GM19035 (cell line): ENCODE results near the gene C9orf78.
"Not testable (repeated sequence)": the region's sequence is repeated elsewhere in the genome, so short reads cannot be mapped to it uniquely, and the experiment has no call there.

Experiments
- ATAC-seq: cut with Tn5 transposase; IDR thresholded peaks from one replicate; pipeline ENCODE4 v1.9.1; 2021; ENCODE audit not compliant: unreplicated experiment

Gene C9orf78

DNA sequence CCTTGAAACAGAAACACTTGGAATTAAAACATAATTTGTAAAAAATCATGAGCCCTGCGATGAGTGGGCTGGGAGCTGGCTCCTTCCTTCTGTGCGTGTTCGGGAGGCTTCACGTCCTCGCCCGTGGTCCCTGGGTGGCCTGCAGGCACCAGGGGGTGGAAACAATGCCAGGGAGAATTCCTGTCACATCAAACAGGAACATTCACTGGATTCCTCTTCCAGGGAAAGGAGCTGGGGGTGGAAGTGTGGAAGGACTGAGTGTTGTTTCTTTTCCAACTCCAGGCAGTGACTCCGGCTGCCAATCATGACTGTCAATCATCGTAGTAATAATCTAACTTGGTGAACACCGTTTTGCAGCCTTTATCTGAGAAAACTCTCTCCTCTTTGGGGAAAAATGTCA is 21.4 kb downstream of the C9orf78 start:
- no peak for ATAC-seq

- no peak for ATAC-seq
These were observed 22.7 kb downstream of the C9orf78 start for GRCh38 chr9:129812385-129812784.

- ATAC-seq: no peak
These were observed 23.1 kb downstream of the C9orf78 start for GRCh38 chr9:129811967-129812363.

GRCh38 chr9:129810788-129811187 is 24.3 kb downstream of the C9orf78 start:
- ATAC-seq: no peak

GRCh38 chr9:129810116-129810515 is 25.0 kb downstream of the C9orf78 start:
- ATAC-seq: no peak

- ATAC-seq: no peak
These were observed 25.7 kb downstream of the C9orf78 start for GRCh38 chr9:129809346-129809745.

- no peak for ATAC-seq
These were observed 29.0 kb downstream of the C9orf78 start for GRCh38 chr9:129806061-129806460.

DNA sequence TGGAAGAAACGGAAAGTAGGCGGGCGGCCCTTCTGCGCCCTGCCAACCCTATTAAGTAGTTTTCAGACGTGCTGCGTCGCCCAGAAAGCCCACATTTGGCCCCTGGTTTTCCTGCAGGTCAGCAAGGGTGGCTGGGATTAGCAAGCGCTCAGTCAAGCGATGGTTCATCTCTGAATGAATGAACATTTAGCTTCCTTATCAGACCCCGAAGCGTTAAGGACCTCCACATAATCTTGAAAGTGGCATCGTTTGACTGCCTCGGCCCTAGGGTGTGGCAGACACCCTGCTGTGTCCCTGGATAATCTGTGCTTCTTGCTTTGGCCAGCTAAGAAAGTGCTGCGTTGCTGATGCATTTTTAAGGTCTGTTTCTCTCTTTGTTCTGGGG is 31.4 kb downstream of the C9orf78 start:
- no peak for ATAC-seq

DNA sequence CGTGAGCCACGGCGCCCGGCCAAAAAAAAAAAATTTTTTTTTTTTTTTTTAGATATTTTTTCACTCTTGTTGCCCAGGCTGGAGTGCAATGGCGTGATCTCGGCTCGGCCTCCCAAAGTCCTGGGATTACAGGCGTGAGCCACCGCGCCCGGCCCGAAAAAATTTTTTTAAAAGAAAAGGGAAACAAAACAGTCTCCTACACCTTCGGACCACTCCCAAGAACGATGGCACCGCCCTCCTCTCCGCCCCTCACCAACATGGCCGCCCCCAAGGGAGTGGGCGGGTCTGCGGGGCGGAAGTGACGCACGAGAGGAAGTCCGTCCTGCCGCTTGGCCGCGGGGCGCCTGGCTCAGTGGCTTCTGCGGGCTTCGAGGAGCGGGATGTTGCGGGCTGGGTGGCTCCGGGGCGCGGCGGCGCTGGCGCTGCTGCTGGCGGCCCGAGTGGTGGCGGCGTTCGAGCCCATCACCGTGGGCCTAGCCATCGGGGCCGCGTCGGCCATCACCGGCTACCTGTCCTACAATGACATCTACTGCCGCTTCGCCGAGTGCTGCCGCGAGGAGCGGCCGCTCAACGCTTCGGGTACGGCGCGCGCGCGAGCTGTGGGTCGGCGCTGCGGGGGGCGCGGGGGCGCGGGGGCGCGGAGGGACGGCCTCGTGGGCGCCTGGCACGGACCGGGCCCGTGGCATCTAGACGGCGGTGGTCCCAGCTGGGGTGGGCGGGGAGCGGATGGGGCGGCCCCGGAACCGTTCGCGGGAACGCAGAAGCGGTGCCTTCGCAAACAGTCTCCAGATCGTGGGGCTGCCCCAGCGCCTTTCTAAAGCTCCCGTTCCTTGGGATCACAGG is 32.0 kb downstream of the C9orf78 start, which contains the start of gene TOR1B:
Gene TOR1B (plus strand): TSS at position 352 of the 843 bp plus-strand sequence. CDS start 29 bp downstream, at position 381.
- ATAC-seq: peak; percentile 92

GRCh38 chr9:129801504-129801903 is 33.6 kb downstream of the C9orf78 start:
- no peak for ATAC-seq

- no peak for ATAC-seq
These were observed 36.1 kb downstream of the C9orf78 start for GRCh38 chr9:129798973-129799372.

DNA sequence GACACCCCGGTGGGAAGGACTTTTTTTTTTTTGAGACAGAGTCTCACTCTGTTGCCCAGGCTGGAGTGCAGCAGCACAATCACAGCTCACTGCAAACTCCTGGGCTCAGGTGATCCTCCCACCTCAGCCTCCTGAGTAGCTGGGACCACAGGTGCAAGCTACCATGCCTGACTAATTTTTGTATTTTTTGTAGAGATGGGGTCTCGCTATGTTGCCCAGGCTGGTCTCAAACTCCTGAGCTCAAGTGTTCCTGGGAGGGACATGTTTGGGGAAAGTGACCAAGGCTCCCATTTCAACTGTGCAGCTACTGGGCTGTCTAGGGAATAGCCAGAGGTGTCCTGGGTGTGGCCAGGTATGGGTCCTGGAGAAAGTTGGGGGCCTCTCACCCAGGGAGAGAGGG is 39.0 kb downstream of the C9orf78 start:
- not testable (repeated sequence) for ATAC-seq

DNA sequence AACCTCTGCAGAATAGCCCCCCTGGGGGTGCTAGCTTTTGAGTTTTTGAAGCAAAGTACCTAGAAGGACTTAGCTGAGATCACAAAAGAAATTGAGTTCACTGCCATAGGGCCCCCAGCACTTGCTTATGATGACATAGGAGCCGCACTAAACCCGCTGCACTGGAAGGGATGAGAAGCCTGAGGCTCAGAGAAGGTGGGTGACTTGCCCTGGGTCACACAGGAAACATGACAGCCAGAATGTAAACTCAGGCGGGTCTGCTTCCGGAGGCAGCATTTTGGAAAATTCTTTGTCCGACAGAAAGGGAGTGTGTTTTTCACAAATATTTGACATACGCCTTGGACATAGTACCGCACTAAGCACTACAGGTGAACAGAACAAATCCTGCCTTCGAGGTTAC is 40.5 kb downstream of the C9orf78 start:
- no peak for ATAC-seq

GRCh38 chr9:129786481-129786880 is 48.6 kb downstream of the C9orf78 start:
- ATAC-seq: no peak

DNA sequence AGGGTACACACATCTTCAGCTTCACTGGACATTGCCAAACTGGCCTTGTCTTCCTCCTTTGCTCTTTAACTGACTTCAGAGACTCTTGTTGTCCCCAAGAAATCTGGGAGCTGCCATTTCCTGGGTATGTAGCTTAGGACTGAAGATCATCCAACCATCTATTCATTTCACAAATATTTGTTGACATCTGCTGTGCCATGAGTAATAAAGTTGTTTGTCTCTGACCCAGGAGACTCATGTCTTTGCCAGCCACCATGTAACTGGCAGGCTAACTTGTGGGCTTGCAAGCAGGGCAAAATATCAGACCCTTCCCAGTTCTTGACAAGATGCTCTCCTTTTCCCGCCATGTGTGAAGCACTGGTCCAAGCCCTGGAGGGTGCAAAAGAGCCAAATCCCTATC is 49.2 kb downstream of the C9orf78 start:
- ATAC-seq: no peak

DNA sequence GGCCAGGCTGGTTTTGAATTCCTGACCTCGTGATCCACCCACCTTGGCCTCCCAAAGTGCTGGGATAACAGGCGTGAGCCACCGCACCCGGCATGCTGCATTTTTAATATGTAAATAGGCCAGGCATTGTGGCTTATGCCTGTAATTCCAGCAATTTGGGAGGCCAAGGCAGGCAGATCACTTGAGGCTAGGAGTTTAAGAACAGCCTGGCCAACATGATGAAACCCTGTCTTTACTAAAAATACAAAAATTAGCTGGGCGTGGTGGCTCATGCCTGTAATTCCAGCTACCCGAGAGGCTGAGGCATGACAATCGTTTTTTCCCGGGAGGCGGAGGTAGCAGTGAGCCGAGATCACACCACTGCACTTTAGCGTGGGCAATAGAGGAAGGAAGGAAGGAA is 50.1 kb downstream of the C9orf78 start:
- not testable (repeated sequence) for ATAC-seq

DNA sequence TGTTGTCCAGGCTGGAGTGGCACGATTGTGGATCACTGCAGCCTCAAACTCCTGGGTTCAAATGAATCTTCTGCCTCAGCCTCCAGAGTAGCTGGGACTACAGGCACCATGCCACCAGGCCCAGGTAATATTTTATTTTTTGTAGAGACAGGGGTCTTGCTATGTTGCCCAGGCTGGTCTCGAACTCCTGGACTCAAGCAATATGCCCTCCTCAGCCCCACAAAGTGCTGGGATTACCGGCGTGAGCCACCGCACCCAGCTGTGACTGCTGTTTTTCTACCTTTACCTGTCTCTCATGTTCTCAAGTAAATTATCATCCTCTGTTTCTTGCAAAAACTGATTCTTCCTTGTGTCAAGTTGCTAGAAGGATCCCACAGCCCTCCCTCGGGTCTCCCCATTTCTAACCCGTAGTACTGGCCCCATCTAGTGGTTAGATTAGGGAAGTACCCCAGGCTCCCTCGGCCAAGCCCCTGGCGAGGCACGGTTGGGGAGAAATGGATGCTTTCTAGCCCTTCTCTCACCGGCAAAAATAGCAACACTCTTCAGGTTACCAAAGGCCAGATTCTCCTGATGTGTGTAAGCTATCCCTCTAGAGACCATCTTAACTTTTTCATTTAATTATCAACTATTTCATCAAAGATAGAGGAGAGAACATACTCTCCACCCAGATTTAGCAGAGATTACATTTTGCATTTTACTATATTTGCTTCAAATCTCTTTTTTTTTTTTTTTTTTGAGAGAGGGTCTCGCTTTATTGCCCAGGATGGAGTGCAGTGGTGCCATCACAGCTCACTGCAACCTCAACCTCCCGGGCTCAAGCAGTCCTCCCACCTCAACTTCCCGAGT is 51.3 kb downstream of the C9orf78 start:
- no peak for ATAC-seq

GRCh38 chr9:129781981-129782380 is 53.1 kb downstream of the C9orf78 start:
- no peak for ATAC-seq

DNA sequence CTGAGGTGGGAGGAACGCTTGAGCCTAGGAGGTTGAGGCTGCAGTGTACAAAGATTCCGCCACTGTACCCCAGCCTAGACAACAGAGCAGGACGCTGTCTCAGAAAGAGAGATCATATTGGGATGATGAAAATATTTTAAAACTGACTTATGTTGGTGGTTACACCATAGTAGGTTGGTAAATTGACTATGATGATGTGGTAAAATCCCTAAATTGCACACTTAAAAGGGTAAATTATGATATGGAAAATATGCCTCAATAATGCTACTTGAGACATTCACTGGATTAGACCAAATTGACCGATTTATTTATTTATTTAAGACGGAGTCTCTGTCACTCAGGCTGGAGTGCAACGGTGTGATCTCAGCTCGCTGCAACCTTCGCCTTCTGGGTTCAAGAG is 53.9 kb downstream of the C9orf78 start:
- no peak for ATAC-seq

DNA sequence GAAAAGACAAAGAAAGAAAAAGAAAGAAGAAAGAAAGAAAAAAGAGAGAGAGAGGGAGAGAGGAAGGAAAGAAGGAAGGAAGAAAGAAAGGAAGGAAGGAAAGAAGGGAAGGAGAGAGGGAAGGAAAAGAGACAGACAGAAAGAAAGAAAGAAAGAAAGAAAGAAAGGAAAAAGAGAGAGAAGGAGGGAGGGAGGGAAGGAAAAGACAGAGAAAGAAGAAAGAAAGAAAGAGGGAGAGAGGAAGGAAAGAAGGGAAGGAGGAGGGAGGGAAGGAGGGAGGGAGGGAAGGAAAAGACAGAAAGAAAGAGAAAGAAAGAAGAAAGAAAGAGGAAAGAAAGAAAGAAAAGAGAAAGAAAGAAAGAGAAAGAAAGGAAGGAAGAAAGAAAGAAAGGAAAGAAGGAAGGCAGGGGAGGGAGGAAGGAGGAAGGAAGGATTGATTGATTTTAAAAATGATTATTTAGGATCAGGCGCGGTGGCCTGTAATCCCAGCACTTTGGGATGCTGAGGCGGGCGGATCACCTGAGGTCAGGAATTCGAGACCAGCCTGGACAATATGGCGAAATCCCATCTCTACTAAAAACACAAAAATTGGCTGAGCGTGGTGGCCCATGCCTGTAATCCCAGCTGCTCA is 55.4 kb downstream of the C9orf78 start:
- ATAC-seq: no peak

DNA sequence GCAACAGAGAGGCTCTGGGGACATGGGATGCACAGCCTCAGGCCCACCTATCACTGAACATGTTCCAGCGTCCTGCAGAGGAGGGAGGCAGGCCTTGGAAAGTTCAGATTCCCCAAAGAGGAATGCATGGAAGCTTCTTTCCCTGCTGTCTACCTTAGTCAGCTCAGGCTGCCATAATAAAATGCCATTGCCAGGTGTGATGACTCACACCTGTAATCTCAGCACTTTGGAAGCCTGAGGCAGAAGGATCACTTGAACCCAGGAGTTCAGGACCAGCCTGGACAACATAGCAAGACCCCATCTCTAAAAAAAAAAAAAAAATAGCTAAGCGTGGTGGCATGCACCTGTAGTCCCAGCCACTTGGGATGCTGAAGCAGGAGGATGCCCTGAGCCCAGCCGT is 56.6 kb downstream of the C9orf78 start:
- no peak for ATAC-seq

- ATAC-seq: no peak
These were observed 57.3 kb downstream of the C9orf78 start for GRCh38 chr9:129777769-129778130.
